MM.1S (cell line): ENCODE measurements around the gene DGKI.

Experiments
- EZH2phosphoT487 ChIP-seq: fragments of 300-600 bp; sonication (generic); IDR thresholded peaks from 2 replicates; pipeline ENCODE4 v1.6.1; 2018; ENCODE audit warnings: antibody characterized with exemption, low read length
- TF ChIP-seq, protein P1 (sequence below): fragments of 300-600 bp; sonication (generic); IDR thresholded peaks from 2 replicates; pipeline ENCODE4 v1.5.1; 2016; ENCODE audit warnings: antibody characterized with exemption, low read length, mixed read lengths

DNA sequence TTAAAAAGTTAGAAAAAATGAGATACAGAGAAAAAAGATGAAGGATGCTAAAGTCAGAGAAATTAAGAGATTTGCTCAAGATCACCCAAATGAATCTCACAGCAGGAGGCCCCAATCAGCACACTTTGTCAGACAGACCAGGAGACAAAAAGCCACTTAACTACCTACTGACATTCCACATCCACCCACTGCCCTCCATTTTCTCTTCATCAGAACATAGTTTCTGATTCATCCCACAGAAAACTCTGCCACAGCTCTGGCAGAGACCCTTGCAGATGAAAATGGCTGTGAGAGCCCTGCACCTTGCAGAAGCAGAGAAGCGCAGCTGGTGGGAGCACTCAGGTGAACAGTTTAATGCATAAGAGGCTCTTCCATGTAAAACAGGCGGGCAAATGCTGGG is 26.6 kb downstream of the DGKI start:
- TF ChIP-seq, protein P1, sequence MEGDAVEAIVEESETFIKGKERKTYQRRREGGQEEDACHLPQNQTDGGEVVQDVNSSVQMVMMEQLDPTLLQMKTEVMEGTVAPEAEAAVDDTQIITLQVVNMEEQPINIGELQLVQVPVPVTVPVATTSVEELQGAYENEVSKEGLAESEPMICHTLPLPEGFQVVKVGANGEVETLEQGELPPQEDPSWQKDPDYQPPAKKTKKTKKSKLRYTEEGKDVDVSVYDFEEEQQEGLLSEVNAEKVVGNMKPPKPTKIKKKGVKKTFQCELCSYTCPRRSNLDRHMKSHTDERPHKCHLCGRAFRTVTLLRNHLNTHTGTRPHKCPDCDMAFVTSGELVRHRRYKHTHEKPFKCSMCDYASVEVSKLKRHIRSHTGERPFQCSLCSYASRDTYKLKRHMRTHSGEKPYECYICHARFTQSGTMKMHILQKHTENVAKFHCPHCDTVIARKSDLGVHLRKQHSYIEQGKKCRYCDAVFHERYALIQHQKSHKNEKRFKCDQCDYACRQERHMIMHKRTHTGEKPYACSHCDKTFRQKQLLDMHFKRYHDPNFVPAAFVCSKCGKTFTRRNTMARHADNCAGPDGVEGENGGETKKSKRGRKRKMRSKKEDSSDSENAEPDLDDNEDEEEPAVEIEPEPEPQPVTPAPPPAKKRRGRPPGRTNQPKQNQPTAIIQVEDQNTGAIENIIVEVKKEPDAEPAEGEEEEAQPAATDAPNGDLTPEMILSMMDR = no peak
- TF ChIP-seq EZH2phosphoT487 = no peak
